Kasumi-1 (cell line): ENCODE results near the gene GJB6.
A peak's percentile ranks its signal among the peaks of the same experiment; 100 is the strongest.

Experiments used
- DNase-seq, 2 experiments: peaks; one replicate each; lab custom pipeline; 2025; lab: John Stamatoyannopoulos, UW

Gene GJB6

GRCh38 chr13:20227288-20227687 lies 4.8 kb downstream of the GJB6 start:
- DNase-seq = no peak

GRCh38 chr13:20222553-20222952 lies 9.6 kb downstream of the GJB6 start:
- no peak for DNase-seq

- no peak for DNase-seq
Measured at GRCh38 chr13:20221772-20222171, 10.3 kb downstream of the GJB6 start.

GRCh38 chr13:20219577-20219976 lies 12.5 kb downstream of the GJB6 start:
- DNase-seq = no peak

GRCh38 chr13:20217168-20217567 lies 15.0 kb downstream of the GJB6 start:
- DNase-seq = no peak

GRCh38 chr13:20209948-20210347 lies 22.2 kb downstream of the GJB6 start:
- no peak for DNase-seq

- no peak for DNase-seq
Measured at GRCh38 chr13:20206698-20207235, 25.4 kb downstream of the GJB6 start.

- DNase-seq = no peak
Measured at GRCh38 chr13:20206065-20206697, 25.9 kb downstream of the GJB6 start.

GRCh38 chr13:20198781-20199180 lies 33.3 kb downstream of the GJB6 start:
- DNase-seq = no peak

- DNase-seq = peak; percentile 11 to 25
Measured at GRCh38 chr13:20197361-20197834, 34.7 kb downstream of the GJB6 start.

- no peak for DNase-seq
Measured at GRCh38 chr13:20195801-20196200, 36.3 kb downstream of the GJB6 start.

- DNase-seq = no peak
Measured at GRCh38 chr13:20193907-20194631, 38.0 kb downstream of the GJB6 start.

GRCh38 chr13:20193162-20193906 lies 38.8 kb downstream of the GJB6 start:
- DNase-seq = peak in 1 of 2 experiments; percentile 8

- DNase-seq = no peak
Measured at GRCh38 chr13:20192836-20193161, 39.3 kb downstream of the GJB6 start, which contains the start of gene GJB2. Gene GJB2 (minus strand): TSS chr13:20192938. CDS start chr13:20189581, 3,357 bp downstream.

GRCh38 chr13:20192158-20192835 lies 39.8 kb downstream of the GJB6 start:
- DNase-seq = no peak

GRCh38 chr13:20191311-20192157 lies 40.6 kb downstream of the GJB6 start:
- DNase-seq = no peak

GRCh38 chr13:20190481-20191310 lies 41.4 kb downstream of the GJB6 start:
- DNase-seq = no peak

- DNase-seq = no peak
Measured at GRCh38 chr13:20190076-20190475, 42.0 kb downstream of the GJB6 start.

- peak; percentile 62 to 66 for DNase-seq
Measured at GRCh38 chr13:20188667-20189553, 43.2 kb downstream of the GJB6 start.
